ENCODE data around the gene METTL25.

- TF ChIP-seq EHF (CRISPR knock-in tag; IDR thresholded peaks at IDR 0.05) (no peak), JUN (IDR thresholded peaks at IDR 0.05) (no peak), EP300 (IDR thresholded peaks at IDR 0.05) (no peak), RAD21 (conservative IDR thresholded peaks at IDR 0.05 in 1 of 2, IDR thresholded peaks at IDR 0.05 in 1 of 2) (no peak), KDM5A (IDR thresholded peaks at IDR 0.05) (no peak), NR3C1 (IDR thresholded peaks at IDR 0.05) (no peak), BHLHE40 (IDR thresholded peaks at IDR 0.05; ENCODE audit: low read depth, low read length) (no peak), CHD2 (IDR thresholded peaks at IDR 0.05; ENCODE audit: low read length, partially characterized antibody) (no peak)
- TF ChIP-seq, protein P1, sequence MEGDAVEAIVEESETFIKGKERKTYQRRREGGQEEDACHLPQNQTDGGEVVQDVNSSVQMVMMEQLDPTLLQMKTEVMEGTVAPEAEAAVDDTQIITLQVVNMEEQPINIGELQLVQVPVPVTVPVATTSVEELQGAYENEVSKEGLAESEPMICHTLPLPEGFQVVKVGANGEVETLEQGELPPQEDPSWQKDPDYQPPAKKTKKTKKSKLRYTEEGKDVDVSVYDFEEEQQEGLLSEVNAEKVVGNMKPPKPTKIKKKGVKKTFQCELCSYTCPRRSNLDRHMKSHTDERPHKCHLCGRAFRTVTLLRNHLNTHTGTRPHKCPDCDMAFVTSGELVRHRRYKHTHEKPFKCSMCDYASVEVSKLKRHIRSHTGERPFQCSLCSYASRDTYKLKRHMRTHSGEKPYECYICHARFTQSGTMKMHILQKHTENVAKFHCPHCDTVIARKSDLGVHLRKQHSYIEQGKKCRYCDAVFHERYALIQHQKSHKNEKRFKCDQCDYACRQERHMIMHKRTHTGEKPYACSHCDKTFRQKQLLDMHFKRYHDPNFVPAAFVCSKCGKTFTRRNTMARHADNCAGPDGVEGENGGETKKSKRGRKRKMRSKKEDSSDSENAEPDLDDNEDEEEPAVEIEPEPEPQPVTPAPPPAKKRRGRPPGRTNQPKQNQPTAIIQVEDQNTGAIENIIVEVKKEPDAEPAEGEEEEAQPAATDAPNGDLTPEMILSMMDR (IDR thresholded peaks at IDR 0.05) = no peak
- TF ChIP-seq, protein P2, sequence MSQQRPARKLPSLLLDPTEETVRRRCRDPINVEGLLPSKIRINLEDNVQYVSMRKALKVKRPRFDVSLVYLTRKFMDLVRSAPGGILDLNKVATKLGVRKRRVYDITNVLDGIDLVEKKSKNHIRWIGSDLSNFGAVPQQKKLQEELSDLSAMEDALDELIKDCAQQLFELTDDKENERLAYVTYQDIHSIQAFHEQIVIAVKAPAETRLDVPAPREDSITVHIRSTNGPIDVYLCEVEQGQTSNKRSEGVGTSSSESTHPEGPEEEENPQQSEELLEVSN (IDR thresholded peaks at IDR 0.05; ENCODE audit: borderline replicate concordance, low read depth) = no peak
Measured at GRCh38 chr12:82314406-82314892, 43.9 kb upstream of the METTL25 start.

Measured in A549 (cell line).